Mesenchymal stem cell (in vitro differentiated cells and primary cell): ENCODE measurements around the gene AGR3.

Source experiments
- DNase-seq: peaks from one replicate; pipeline ENCODE4 v3.0.0-alpha.2; 2013
- H2AFZ ChIP-seq: one replicate; pipeline ENCODE4 v1.6.1; 2013; ENCODE audit warnings: low read depth, mild to moderate bottlenecking, control low read depth, inconsistent platforms, low read length, moderate library complexity
- H2AK5ac ChIP-seq: 2 replicates; pipeline ENCODE4 v1.6.1; 2013; ENCODE audit warnings: low read length, moderate library complexity, mild to moderate bottlenecking, inconsistent platforms; ENCODE audit not compliant: severe bottlenecking
- H2BK120ac ChIP-seq: one replicate; pipeline ENCODE4 v1.6.1; 2013; ENCODE audit warnings: low read depth, mild to moderate bottlenecking, inconsistent platforms, low read length, moderate library complexity
- H2BK12ac ChIP-seq, 2 experiments: one replicate each; pipeline ENCODE4 v1.6.1; 2013; ENCODE audit warnings: inconsistent platforms in 2 of 2, low read length in 2 of 2, mild to moderate bottlenecking in 2 of 2, moderate library complexity in 2 of 2, control low read depth in 1 of 2
- H2BK15ac ChIP-seq: one replicate; pipeline ENCODE4 v1.6.1; 2013; ENCODE audit warnings: mild to moderate bottlenecking, low read depth, inconsistent platforms; ENCODE audit not compliant: poor library complexity, severe bottlenecking
- H2BK5ac ChIP-seq: 2 replicates; pipeline ENCODE4 v1.6.1; 2013; ENCODE audit warnings: low read depth, mild to moderate bottlenecking, low read length, control low read depth, inconsistent platforms; ENCODE audit not compliant: poor library complexity, severe bottlenecking
- H3K14ac ChIP-seq, 2 experiments: one replicate each; pipeline ENCODE4 v1.6.1; 2013; ENCODE audit warnings: inconsistent platforms in 2 of 2, low read length in 2 of 2, control low read depth in 1 of 2, mild to moderate bottlenecking in 1 of 2, moderate library complexity in 1 of 2
- H3K18ac ChIP-seq, 2 experiments: one replicate each; pipeline ENCODE4 v1.6.1; 2013; ENCODE audit warnings: inconsistent platforms in 2 of 2, low read length in 2 of 2, control low read depth in 1 of 2, low read depth in 1 of 2, mild to moderate bottlenecking in 1 of 2
- H3K23ac ChIP-seq, 2 experiments: one replicate each; pipeline ENCODE4 v1.6.1; 2013; ENCODE audit warnings: inconsistent platforms in 2 of 2, low read length in 2 of 2, mild to moderate bottlenecking in 2 of 2, moderate library complexity in 2 of 2, control low read depth in 1 of 2
- H3K27ac ChIP-seq: 2 replicates; pipeline ENCODE4 v1.5.1; 2013; ENCODE audit warnings: mild to moderate bottlenecking, moderate library complexity, low read length, control low read depth, inconsistent platforms; ENCODE audit not compliant: poor library complexity, severe bottlenecking
- H3K27me3 ChIP-seq, 2 experiments: 2 replicates each; pipeline versions ENCODE4 v1.6.1 to v1.7.0; 2013; ENCODE audit warnings: low read length in 2 of 2, mild to moderate bottlenecking in 2 of 2, moderate library complexity in 2 of 2, control low read depth in 1 of 2, inconsistent platforms in 1 of 2; ENCODE audit not compliant: control insufficient read depth in 1 of 2, insufficient read depth in 1 of 2
- H3K36me3 ChIP-seq, 2 experiments: 2 replicates each; pipeline versions ENCODE4 v1.6.1 to v1.7.0; 2013; ENCODE audit warnings: low read length in 2 of 2, control low read depth in 1 of 2, inconsistent platforms in 1 of 2, low read depth in 1 of 2, mild to moderate bottlenecking in 1 of 2; ENCODE audit not compliant: insufficient read depth in 2 of 2, control insufficient read depth in 1 of 2
- H3K4ac ChIP-seq, 2 experiments: one replicate each; pipeline ENCODE4 v1.6.1; 2013; ENCODE audit warnings: inconsistent platforms in 2 of 2, low read length in 2 of 2, mild to moderate bottlenecking in 2 of 2, moderate library complexity in 2 of 2, control low read depth in 1 of 2, low read depth in 1 of 2
- H3K4me1 ChIP-seq: 2 replicates; pipeline ENCODE4 v1.6.1; 2013; ENCODE audit warnings: low read depth, low read length, control low read depth; ENCODE audit not compliant: control insufficient read depth, insufficient read depth
- H3K4me2 ChIP-seq: 2 replicates; pipeline ENCODE4 v1.6.1; 2013; ENCODE audit warnings: low read length, mild to moderate bottlenecking, inconsistent platforms; ENCODE audit not compliant: poor library complexity, severe bottlenecking
- H3K4me3 ChIP-seq, 2 experiments: 2 replicates each; pipeline versions ENCODE4 v1.5.1 to v1.7.0; 2013; ENCODE audit warnings: low read length in 2 of 2, mild to moderate bottlenecking in 2 of 2, control low read depth in 1 of 2, low read depth in 1 of 2; ENCODE audit not compliant: insufficient read depth in 1 of 2
- H3K79me1 ChIP-seq: replicated peaks from 2 replicates; pipeline ENCODE4 v1.6.1; 2013; ENCODE audit warnings: mild to moderate bottlenecking, control low read depth, low read length, inconsistent platforms; ENCODE audit not compliant: poor library complexity, severe bottlenecking
- H3K9ac ChIP-seq: 2 replicates; pipeline ENCODE4 v1.7.0; 2013; ENCODE audit warnings: mild to moderate bottlenecking, low read length, moderate library complexity
- H3K9me3 ChIP-seq: 2 replicates; pipeline ENCODE4 v1.7.0; 2013; ENCODE audit warnings: mild to moderate bottlenecking, low read length; ENCODE audit not compliant: control insufficient read depth
- H4K8ac ChIP-seq: one replicate; pipeline ENCODE4 v1.6.1; 2013; ENCODE audit warnings: inconsistent platforms, mild to moderate bottlenecking, low read length, moderate library complexity
- H4K91ac ChIP-seq: one replicate; pipeline ENCODE4 v1.6.1; 2013; ENCODE audit warnings: mild to moderate bottlenecking, low read length, inconsistent platforms
- WGBS: methylation state at CpG from one replicate; pipeline ENCODE4 v1.1.7; 2013; ENCODE audit warnings: mixed read lengths; 5-methylcytosine and 5-hydroxymethylcytosine counted together

AGR3 gene

GRCh38 chr7:16900209-16900768 lies 18.5 kb upstream of the AGR3 start:
- H3K4me3 ChIP-seq: no peak overlapping the region
- H3K27ac ChIP-seq: no peak overlapping the region
- H3K14ac ChIP-seq: no peak overlapping the region
- no peak overlapping the region for H3K9ac ChIP-seq
- H2BK120ac ChIP-seq: no peak overlapping the region
- H3K4me2 ChIP-seq: no peak overlapping the region
- H3K36me3 ChIP-seq: no peaks in the 10 kb centered on the region
- peak overlapping the region in 1 of 2 experiments; percentile 45 for H2BK12ac ChIP-seq
- no peak overlapping the region for H2BK15ac ChIP-seq
- H3K4ac ChIP-seq: no peak overlapping the region
- no peaks in the 10 kb centered on the region for H3K79me1 ChIP-seq
- H3K23ac ChIP-seq: no peak overlapping the region
- H3K4me1 ChIP-seq: no peaks in the 10 kb centered on the region
- no peaks in the 10 kb centered on the region for H3K27me3 ChIP-seq
- no peak overlapping the region for H4K8ac ChIP-seq
- 95% methylated on average over 4 of the region's 4 CpGs for WGBS
- peaks cover 12% of the 10 kb centered on the region for H3K9me3 ChIP-seq
- no peak overlapping the region for H2AFZ ChIP-seq
- H4K91ac ChIP-seq: no peak overlapping the region
- no peak for DNase-seq
- no peak overlapping the region for H2AK5ac ChIP-seq
- H3K18ac ChIP-seq: no peak overlapping the region
- no peak overlapping the region for H2BK5ac ChIP-seq

GRCh38 chr7:16891874-16892643 lies 10.3 kb upstream of the AGR3 start:
- Histone ChIP-seq H3K79me1 (no peaks in the 10 kb centered on the region), H3K9me3 (no peaks in the 10 kb centered on the region), H4K91ac (no peak overlapping the region), H3K4me3 (no peak overlapping the region), H2AK5ac (peak overlapping the region; percentile 87), H2BK120ac (peak overlapping the region; percentile 8), H2AFZ (no peak overlapping the region), H2BK15ac (no peak overlapping the region), H3K4me2 (no peak overlapping the region), H4K8ac (no peak overlapping the region), H3K14ac (no peak overlapping the region), H3K27ac (no peak overlapping the region), H2BK5ac (no peak overlapping the region), H2BK12ac (no peak overlapping the region), H3K18ac (peak overlapping the region in 1 of 2 experiments; percentile 43), H3K4me1 (no peaks in the 10 kb centered on the region), H3K4ac (no peak overlapping the region), H3K23ac (no peak overlapping the region), H3K27me3 (no peaks in the 10 kb centered on the region), H3K36me3 (no peaks in the 10 kb centered on the region), H3K9ac (no peak overlapping the region)
- 89% methylated on average over 1 of the region's 1 CpG for WGBS
- DNase-seq: no peak

GRCh38 chr7:16891338-16891737 lies 9.6 kb upstream of the AGR3 start:
- Histone ChIP-seq H3K23ac (no peak overlapping the region), H3K27ac (no peak overlapping the region), H3K4me1 (no peaks in the 10 kb centered on the region), H3K4me3 (no peak overlapping the region), H3K4ac (no peak overlapping the region), H2BK15ac (no peak overlapping the region), H4K91ac (no peak overlapping the region), H2AFZ (no peak overlapping the region), H3K27me3 (no peaks in the 10 kb centered on the region), H3K4me2 (no peak overlapping the region), H2BK120ac (no peak overlapping the region), H3K79me1 (no peaks in the 10 kb centered on the region), H3K18ac (no peak overlapping the region), H2BK12ac (no peak overlapping the region), H3K36me3 (no peaks in the 10 kb centered on the region), H3K14ac (no peak overlapping the region), H2BK5ac (no peak overlapping the region), H3K9me3 (no peaks in the 10 kb centered on the region), H2AK5ac (no peak overlapping the region), H3K9ac (no peak overlapping the region), H4K8ac (no peak overlapping the region)
- WGBS: 59% methylated on average over 2 of the region's 2 CpGs
- DNase-seq: peak; percentile 78

GRCh38 chr7:16889851-16890415 lies 8.2 kb upstream of the AGR3 start:
- H3K9ac ChIP-seq: no peak overlapping the region
- H3K4ac ChIP-seq: no peak overlapping the region
- no peak overlapping the region for H3K14ac ChIP-seq
- no peak overlapping the region for H3K18ac ChIP-seq
- H3K23ac ChIP-seq: no peak overlapping the region
- H3K27ac ChIP-seq: no peak overlapping the region
- no peaks in the 10 kb centered on the region for H3K9me3 ChIP-seq
- H3K27me3 ChIP-seq: no peaks in the 10 kb centered on the region
- no peak overlapping the region for H2BK12ac ChIP-seq
- no peak overlapping the region for H2AFZ ChIP-seq
- WGBS: no CpG with 5 or more reads among the region's 1 CpG
- H2BK120ac ChIP-seq: no peak overlapping the region
- H2AK5ac ChIP-seq: no peak overlapping the region
- no peaks in the 10 kb centered on the region for H3K36me3 ChIP-seq
- H3K4me1 ChIP-seq: no peaks in the 10 kb centered on the region
- no peak overlapping the region for H2BK15ac ChIP-seq
- H4K91ac ChIP-seq: no peak overlapping the region
- DNase-seq: no peak
- H2BK5ac ChIP-seq: no peak overlapping the region
- H3K4me2 ChIP-seq: no peak overlapping the region
- no peak overlapping the region for H4K8ac ChIP-seq
- H3K4me3 ChIP-seq: no peak overlapping the region
- no peaks in the 10 kb centered on the region for H3K79me1 ChIP-seq
